IMR-90 (cell line): ENCODE data around the gene KIAA0825. TPM values are rescaled to one million over a fixed set of nuclear protein-coding genes. Genes with fewer than 3 reads are reported as not detected.

Source experiments
- ATAC-seq: fragments of 200-7000 bp; cut with Tn5 transposase; 2 replicates; pipeline ENCODE4 v1.9.1; 2020; ENCODE audit warnings: low read depth, mild to moderate bottlenecking, moderate library complexity
- BruUV-seq: library from RNA; stranded (reverse); fragments of 400-500 nt; replicated peaks from 2 replicates; lab custom pipeline; 2021; lab: Mats Ljungman, UMichigan
- CTCF ChIA-PET: fragments of 300-600 bp; formaldehyde crosslinking; extraction: SDS; loops from one replicate; lab custom pipeline; 2021; ENCODE audit warnings: antibody characterized with exemption; lab: Yijun Ruan, JAX
- POLR2A ChIA-PET: fragments of 300-600 bp; sonication (Branson Sonifier 250); formaldehyde crosslinking; loops from one replicate; lab custom pipeline; 2022; ENCODE audit warnings: antibody characterized with exemption; ENCODE audit not compliant: unreplicated experiment; lab: Charles Lee
- DNase-seq: peaks from one replicate; pipeline ENCODE4 v3.0.0; 2013
- H2AFZ ChIP-seq: replicated peaks from 2 replicates; pipeline ENCODE3; 2013; ENCODE audit warnings: low read length, mild to moderate bottlenecking; ENCODE audit not compliant: poor library complexity
- H2AK5ac ChIP-seq: 2 replicates; pipeline ENCODE4 v1.6.1; 2013; ENCODE audit warnings: low read depth, low read length, inconsistent platforms
- H2AK9ac ChIP-seq: replicated peaks from 2 replicates; pipeline ENCODE3; 2013; ENCODE audit warnings: mild to moderate bottlenecking, low read depth, low read length, moderate library complexity; ENCODE audit not compliant: poor library complexity
- H2BK120ac ChIP-seq: 2 replicates; pipeline ENCODE4 v1.6.1; 2013; ENCODE audit warnings: low read depth, low read length, inconsistent platforms
- H2BK15ac ChIP-seq: 3 replicates; pipeline ENCODE4 v1.6.1; 2013; ENCODE audit warnings: low read depth, low read length, inconsistent platforms
- H2BK20ac ChIP-seq: 2 replicates; pipeline ENCODE4 v1.6.1; 2013; ENCODE audit warnings: low read depth, mild to moderate bottlenecking, inconsistent platforms, low read length, moderate library complexity
- H2BK5ac ChIP-seq: 2 replicates; pipeline ENCODE4 v1.6.1; 2013; ENCODE audit warnings: mild to moderate bottlenecking, low read depth, low read length, inconsistent platforms; ENCODE audit not compliant: poor library complexity, severe bottlenecking
- H3K14ac ChIP-seq: replicated peaks from 2 replicates; pipeline ENCODE4 v1.6.1; 2013; ENCODE audit warnings: low read depth, low read length, inconsistent platforms
- H3K18ac ChIP-seq: 2 replicates; pipeline ENCODE4 v1.6.1; 2013; ENCODE audit warnings: low read depth, low read length, control low read depth
- H3K23ac ChIP-seq: 2 replicates; pipeline ENCODE4 v1.6.1; 2013; ENCODE audit warnings: low read depth, low read length, inconsistent platforms
- H3K27ac ChIP-seq: 2 replicates; pipeline ENCODE4 v1.5.1; 2013; ENCODE audit warnings: mild to moderate bottlenecking, control low read depth, low read length; ENCODE audit not compliant: insufficient read depth
- H3K27me3 ChIP-seq: 2 replicates; pipeline ENCODE4 v1.6.1; 2013; ENCODE audit warnings: low read length; ENCODE audit not compliant: control insufficient read depth, insufficient read depth
- H3K36me3 ChIP-seq: 2 replicates; pipeline ENCODE4 v1.6.1; 2013; ENCODE audit warnings: low read length, mixed read lengths; ENCODE audit not compliant: control insufficient read depth, insufficient read depth
- H3K4ac ChIP-seq: 2 replicates; pipeline ENCODE4 v1.6.1; 2013; ENCODE audit warnings: low read depth, low read length, inconsistent platforms
- H3K4me1 ChIP-seq: 2 replicates; pipeline ENCODE4 v1.6.1; 2013; ENCODE audit warnings: low read length, mixed read lengths; ENCODE audit not compliant: control insufficient read depth, insufficient read depth
- H3K4me2 ChIP-seq: 2 replicates; pipeline ENCODE4 v1.6.1; 2013; ENCODE audit warnings: low read depth, mild to moderate bottlenecking, control low read depth, low read length, moderate library complexity
- H3K4me3 ChIP-seq: 2 replicates; pipeline ENCODE4 v1.5.1; 2013; ENCODE audit warnings: low read depth, mild to moderate bottlenecking, control low read depth, low read length, moderate library complexity; ENCODE audit not compliant: insufficient read depth
- H3K56ac ChIP-seq: 2 replicates; pipeline ENCODE4 v1.6.1; 2013; ENCODE audit warnings: low read length, inconsistent platforms; ENCODE audit not compliant: insufficient read depth; ENCODE audit errors: extremely low read depth
- H3K79me1 ChIP-seq, 2 experiments: 2 replicates each; pipeline ENCODE4 v1.6.1; 2013; ENCODE audit warnings: low read length in 2 of 2, inconsistent platforms in 1 of 2, low read depth in 1 of 2
- H3K9ac ChIP-seq: 2 replicates; pipeline ENCODE4 v1.6.1; 2013; ENCODE audit warnings: low read depth, low read length, control low read depth
- H3K9me1 ChIP-seq: 2 replicates; pipeline ENCODE4 v1.6.1; 2013; ENCODE audit warnings: low read length, inconsistent platforms; ENCODE audit not compliant: insufficient read depth
- H3K9me3 ChIP-seq: 2 replicates; pipeline ENCODE4 v1.6.1; 2013; ENCODE audit warnings: low read length; ENCODE audit not compliant: control insufficient read depth, insufficient read depth
- H4K20me1 ChIP-seq: 2 replicates; pipeline ENCODE4 v1.6.1; 2013; ENCODE audit warnings: low read length, inconsistent platforms; ENCODE audit not compliant: insufficient read depth
- H4K5ac ChIP-seq: 2 replicates; pipeline ENCODE4 v1.6.1; 2013; ENCODE audit warnings: mild to moderate bottlenecking, low read depth, low read length, control low read depth
- H4K8ac ChIP-seq, 2 experiments: 2 replicates each; pipeline ENCODE4 v1.6.1; 2013; ENCODE audit warnings: low read depth in 2 of 2, low read length in 2 of 2, control low read depth in 1 of 2, inconsistent platforms in 1 of 2
- H4K91ac ChIP-seq: 2 replicates; pipeline ENCODE4 v1.6.1; 2013; ENCODE audit warnings: low read depth, low read length, inconsistent platforms; ENCODE audit not compliant: insufficient read depth
- BHLHE40 ChIP-seq: fragments of 150-350 bp; IDR thresholded peaks from 2 replicates; pipeline ENCODE4 v1.6.1; 2016; ENCODE audit warnings: mild to moderate bottlenecking, low read depth, low read length
- CEBPB ChIP-seq: IDR thresholded peaks from 2 replicates; pipeline ENCODE4 v1.6.1; 2012; ENCODE audit warnings: low read depth, low read length, improper control_type of control experiment
- CHD1 ChIP-seq: IDR thresholded peaks from 2 replicates; pipeline ENCODE4 v1.6.1; 2012; ENCODE audit warnings: low read depth, low read length, improper control_type of control experiment
- CTCF ChIP-seq: conservative IDR thresholded peaks from 2 replicates; pipeline ENCODE4 v1.5.1; 2012; ENCODE audit warnings: mild to moderate bottlenecking, low read depth, low read length, improper control_type of control experiment
- FOS ChIP-seq: fragments of 150-350 bp; IDR thresholded peaks from 2 replicates; pipeline ENCODE4 v1.6.1; 2016; ENCODE audit warnings: low read depth, low read length
- MAFK ChIP-seq: IDR thresholded peaks from 2 replicates; pipeline ENCODE4 v1.6.1; 2012; ENCODE audit warnings: low read depth, low read length, improper control_type of control experiment
- MAZ ChIP-seq: IDR thresholded peaks from 2 replicates; pipeline ENCODE4 v1.6.1; 2012; ENCODE audit warnings: low read depth, mild to moderate bottlenecking, low read length, improper control_type of control experiment, moderate library complexity, borderline replicate concordance
- MXI1 ChIP-seq: IDR thresholded peaks from 2 replicates; pipeline ENCODE4 v1.6.1; 2012; ENCODE audit warnings: low read depth, mild to moderate bottlenecking, low read length, moderate library complexity, borderline replicate concordance
- NFE2L2 ChIP-seq: fragments of 150-350 bp; IDR thresholded peaks from 2 replicates; pipeline ENCODE4 v1.6.1; 2016; ENCODE audit warnings: low read depth, mild to moderate bottlenecking, low read length
- POLR2A ChIP-seq: IDR thresholded peaks from 2 replicates; pipeline ENCODE4 v1.6.1; 2012; ENCODE audit warnings: mild to moderate bottlenecking, low read depth, low read length
- RAD21 ChIP-seq: IDR thresholded peaks from 2 replicates; pipeline ENCODE4 v1.6.1; 2012; ENCODE audit warnings: low read length, improper control_type of control experiment
- RCOR1 ChIP-seq: IDR thresholded peaks from 2 replicates; pipeline ENCODE4 v1.6.1; 2012; ENCODE audit warnings: mild to moderate bottlenecking, low read length, improper control_type of control experiment; ENCODE audit not compliant: insufficient replicate concordance
- RFX5 ChIP-seq: IDR thresholded peaks from 2 replicates; pipeline ENCODE4 v1.8.0; 2012; ENCODE audit warnings: low read depth, mild to moderate bottlenecking, low read length, moderate library complexity
- SMC3 ChIP-seq: fragments of 150-350 bp; IDR thresholded peaks from 2 replicates; pipeline ENCODE4 v1.6.1; 2016; ENCODE audit warnings: low read depth, mild to moderate bottlenecking, antibody characterized with exemption, low read length, moderate library complexity
- WGBS, 2 experiments: methylation state at CpG; one replicate each; pipeline versions ENCODE4 v1.1.5 to v1.1.7; 2013; ENCODE audit warnings: missing lambda C conversion rate in 2 of 2; ENCODE audit not compliant: insufficient read length in 1 of 2; ENCODE audit errors: extremely low coverage in 2 of 2; 5-methylcytosine and 5-hydroxymethylcytosine counted together
- dilution Hi-C: fragments of 300-500 bp; cut with HindIII; formaldehyde crosslinking; loops from one replicate; pipeline ENCODE4 v1.14.3; 2018; ENCODE audit warnings: low sequenced_read_pairs; ENCODE audit not compliant: unreplicated experiment
- in situ Hi-C: fragments of 300-500 bp; cut with MboI; formaldehyde crosslinking; loops from 3 replicates; pipeline ENCODE4 v1.14.3; 2019; ENCODE audit warnings: low sequenced_read_pairs, inconsistent platforms, mixed read lengths
- intact Hi-C: fragments of 100-400 bp; cut with micrococcal nuclease; formaldehyde crosslinking; loops from 2 replicates; pipeline ENCODE4 v1.10.0; 2022
- polyA plus RNA-seq, 3 experiments: library from polyadenylated mRNA; depleted of rRNA; stranded (reverse); fragments of >200 nt; gene quantifications; 2 replicates each; pipeline ENCODE4 v1.2.3, GENCODE V29; 2012; ENCODE audit warnings: low replicate concordance in 1 of 3
- total RNA-seq: library from RNA; depleted of rRNA; stranded (reverse); fragments of >200 nt; gene quantifications from 2 replicates; pipeline ENCODE4 v1.2.3, GENCODE V29; 2012

Gene KIAA0825
- total and polyA plus RNA-seq, 2 of the 4 experiments (the other 2 are of a cell fraction): 0.46 to 1.8 TPM

- Histone ChIP-seq H3K9me1 (peaks cover under 1% of the 10 kb centered on the region; the same call in 1 of the 2 replicates), H4K20me1 (no peaks in the 10 kb centered on the region), H3K4me2 (no peak overlapping the region), H2AFZ (no peak overlapping the region), H4K5ac (no peak overlapping the region), H3K9me3 (no peaks in the 10 kb centered on the region), H3K14ac (no peak overlapping the region), H2BK120ac (no peak overlapping the region), H2AK9ac (no peak overlapping the region), H4K8ac (no peak overlapping the region), H3K27me3 (no peaks in the 10 kb centered on the region; the same call in 1 of the 2 replicates), H3K9ac (no peak overlapping the region), H3K36me3 (no peaks in the 10 kb centered on the region), H2BK20ac (no peak overlapping the region), H2BK15ac (no peak overlapping the region), H3K4me3 (no peak overlapping the region), H2AK5ac (no peak overlapping the region), H3K23ac (no peak overlapping the region), H2BK5ac (no peak overlapping the region), H3K79me1 (no peaks in the 10 kb centered on the region), H3K56ac (no peak overlapping the region), H4K91ac (no peak overlapping the region), H3K4me1 (peaks cover 6% of the 10 kb centered on the region), H3K27ac (no peak overlapping the region), H3K18ac (no peak overlapping the region), H3K4ac (no peak overlapping the region)
- intact Hi-C loops: no loop called here
- dilution Hi-C loops: no loop called here
- DNase-seq (no peak), ATAC-seq (no peak)
- TF ChIP-seq RAD21 (no peak), BHLHE40 (no peak), NFE2L2 (no peak), MAFK (no peak), CEBPB (no peak), RCOR1 (no peak), SMC3 (no peak), RFX5 (no peak), MAZ (no peak), FOS (no peak), POLR2A (no peak), MXI1 (no peak), CTCF (no peak), CHD1 (no peak)
- ChIA-PET CTCF (no interaction called here), POLR2A (no interaction called here)
- no CpG with 5 or more reads among the region's 2 CpGs for WGBS, 2 experiments
- no TSS peak for BruUV-seq
- in situ Hi-C loops: no loop called here
Measured at GRCh38 chr5:94249430-94249829, 369.0 kb downstream of the KIAA0825 start.
